Stimulated activated CD4-positive, alpha-beta T cell treated with anti-CD3 and anti-CD28 coated beads, TNF-alpha, amount 100 ng/mL, for 1 hour (primary cell): ENCODE results near the gene CCDC175.

Experiments
- DNase-seq, 3 donors: peaks; one replicate each; pipeline ENCODE4 v3.0.0-alpha.2; 2020; ENCODE audit warnings: low read depth in 3 of 3, low spot score in 1 of 3

CCDC175 gene

GRCh38 chr14:59576332-59577294 lies at the start of gene CCDC175:
TSS of gene CCDC175 (minus strand) at chr14:59576812. CDS start at chr14:59576775, 37 bp downstream.
- DNase-seq: peak; percentile 49 to 71 (median 56)

- no peak for DNase-seq
Measured at GRCh38 chr14:59622631-59623030, 46.0 kb upstream of the CCDC175 start.

- DNase-seq: no peak
Measured at GRCh38 chr14:59619061-59619460, 42.4 kb upstream of the CCDC175 start.

- DNase-seq: no peak
Measured at GRCh38 chr14:59601056-59601455, 24.4 kb upstream of the CCDC175 start.

GRCh38 chr14:59600211-59600945 lies 23.8 kb upstream of the CCDC175 start:
- DNase-seq: no peak

GRCh38 chr14:59595071-59595470 lies 18.5 kb upstream of the CCDC175 start:
- no peak for DNase-seq

GRCh38 chr14:59591641-59592370 lies 15.2 kb upstream of the CCDC175 start:
- no peak for DNase-seq

GRCh38 chr14:59588101-59588500 lies 11.5 kb upstream of the CCDC175 start:
- DNase-seq: no peak

GRCh38 chr14:59585891-59586554 lies 9.4 kb upstream of the CCDC175 start:
- DNase-seq: no peak

- no peak for DNase-seq
Measured at GRCh38 chr14:59583755-59584154, 7.1 kb upstream of the CCDC175 start.

- DNase-seq: no peak
Measured at GRCh38 chr14:59582845-59583509, 6.4 kb upstream of the CCDC175 start.

GRCh38 chr14:59582161-59582560 lies 5.5 kb upstream of the CCDC175 start:
- DNase-seq: no peak

- DNase-seq: no peak
Measured at GRCh38 chr14:59580911-59581310, 4.3 kb upstream of the CCDC175 start.

- no peak for DNase-seq
Measured at GRCh38 chr14:59570122-59570521, 6.5 kb downstream of the CCDC175 start.

GRCh38 chr14:59566725-59567124 lies 9.9 kb downstream of the CCDC175 start:
- no peak for DNase-seq

- DNase-seq: no peak
Measured at GRCh38 chr14:59566296-59566695, 10.3 kb downstream of the CCDC175 start.

- DNase-seq: no peak
Measured at GRCh38 chr14:59565087-59565486, 11.5 kb downstream of the CCDC175 start.

- no peak for DNase-seq
Measured at GRCh38 chr14:59564366-59564765, 12.2 kb downstream of the CCDC175 start.

GRCh38 chr14:59547310-59547709 lies 29.3 kb downstream of the CCDC175 start:
- DNase-seq: no peak

- DNase-seq: no peak
Measured at GRCh38 chr14:59543873-59544272, 32.7 kb downstream of the CCDC175 start.
